Measurements from ENCODE around the gene ZNF512. TPM values are rescaled to one million over a fixed set of nuclear protein-coding genes. Genes with fewer than 3 reads are reported as not detected.

ZNF512 gene
- polyA plus RNA-seq, 4 donors: 67.0 to 84.2 (median 80.5) TPM

- DNase-seq (ENCODE audit: low read depth in 4 of 4, low spot score in 3 of 4): no peak
Measured at GRCh38 chr2:27667446-27667845, 84.6 kb downstream of the ZNF512 start.

- DNase-seq (ENCODE audit: low read depth in 4 of 4, low spot score in 3 of 4): no peak
Measured at GRCh38 chr2:27671235-27671634, 88.4 kb downstream of the ZNF512 start.

Other genes with a start within 250 kb of the ZNF512 start
- gene GTF3C2, start 226.3 kb upstream of the ZNF512 start, polyA plus RNA-seq (ENCODE audit: insufficient read length in 4 of 4): 10 to 100 TPM; 62.8 to 77.1 (median 72.7) TPM
- 10 to 100 TPM; 48.2 to 54.5 (median 52.9) TPM for gene EIF2B4, start 212.7 kb upstream of the ZNF512 start, polyA plus RNA-seq (ENCODE audit: insufficient read length in 4 of 4)
- gene SNX17, start 212.4 kb upstream of the ZNF512 start, polyA plus RNA-seq (ENCODE audit: insufficient read length in 4 of 4): 100 to 1,000 TPM; 102 to 128 (median 108) TPM
- gene ZNF513, start 202.3 kb upstream of the ZNF512 start, polyA plus RNA-seq (ENCODE audit: insufficient read length in 4 of 4): 10 to 100 TPM; 16.7 to 25.9 (median 18.4) TPM
- gene PPM1G, start 173.5 kb upstream of the ZNF512 start, polyA plus RNA-seq (ENCODE audit: insufficient read length in 4 of 4): 10 to 100 TPM; 92.4 to 98.5 (median 94.7) TPM
- gene NRBP1, start 154.4 kb upstream of the ZNF512 start, polyA plus RNA-seq (ENCODE audit: insufficient read length in 4 of 4): 100 to 1,000 TPM; 123 to 138 (median 132) TPM
- 1 to 10 TPM; 6.1 to 8.5 (median 7.1) TPM for gene KRTCAP3, start 140.7 kb upstream of the ZNF512 start, polyA plus RNA-seq (ENCODE audit: insufficient read length in 4 of 4)
- gene IFT172, start 93.3 kb upstream of the ZNF512 start, polyA plus RNA-seq (ENCODE audit: insufficient read length in 4 of 4): 10 to 100 TPM; 41.1 to 48.0 (median 41.4) TPM
- 1 to 10 TPM; 7.3 to 9.1 (median 8.6) TPM for gene FNDC4, start 87.8 kb upstream of the ZNF512 start, polyA plus RNA-seq (ENCODE audit: insufficient read length in 4 of 4)
- gene GCKR, start 86.2 kb upstream of the ZNF512 start, polyA plus RNA-seq (ENCODE audit: insufficient read length in 4 of 4): under 1 TPM in 2 of 4 donors, not detected in 2; 0.16 to 0.39 TPM
- gene CCDC121, start 46.0 kb downstream of the ZNF512 start, polyA plus RNA-seq (ENCODE audit: insufficient read length in 4 of 4): 10 to 100 TPM; 11.2 to 14.5 (median 13.6) TPM
- gene GPN1, start 46.0 kb downstream of the ZNF512 start, polyA plus RNA-seq (ENCODE audit: insufficient read length in 4 of 4): 10 to 100 TPM; 58.1 to 68.6 (median 64.6) TPM
- gene SUPT7L, start 80.6 kb downstream of the ZNF512 start, polyA plus RNA-seq (ENCODE audit: insufficient read length in 4 of 4): 10 to 100 TPM; 52.0 to 62.5 (median 58.3) TPM
- gene SLC4A1AP, start 80.8 kb downstream of the ZNF512 start, polyA plus RNA-seq (ENCODE audit: insufficient read length in 4 of 4): 10 to 100 TPM; 31.0 to 34.7 (median 32.5) TPM
- 100 to 1,000 TPM; 140 to 167 (median 158) TPM for gene MRPL33, start 188.7 kb downstream of the ZNF512 start, polyA plus RNA-seq (ENCODE audit: insufficient read length in 4 of 4)